Hematopoietic multipotent progenitor cell treated with erythropoietin and hydrocortisone succinate and interleukin-3 and kit ligand, for 6 days (in vitro differentiated cells): ENCODE measurements around the gene DCHS2.

Experiments used
- DNase-seq: peaks from one replicate; pipeline ENCODE4 v3.0.0-alpha.2; 2015

DCHS2 gene

DNA sequence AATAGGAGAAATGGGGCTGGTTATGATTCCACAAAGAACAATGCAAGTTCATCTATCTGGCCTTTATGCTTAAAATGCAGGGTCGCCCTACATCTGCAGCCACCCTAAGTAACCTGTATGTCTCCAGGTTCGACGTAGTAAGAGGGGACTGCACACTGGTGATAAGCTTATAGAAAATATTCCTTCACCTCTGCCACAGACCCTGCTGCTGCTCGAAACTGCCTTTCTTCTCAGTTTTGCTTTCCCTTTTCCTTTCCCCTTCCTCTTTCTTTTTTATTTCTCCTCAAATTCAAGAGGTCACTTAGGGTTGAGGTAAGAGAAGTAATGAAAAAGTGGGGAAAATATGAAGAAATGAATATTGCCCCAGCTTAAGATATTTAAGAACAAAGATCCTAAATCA is 123.5 kb downstream of the DCHS2 start:
- no peak for DNase-seq

DNA sequence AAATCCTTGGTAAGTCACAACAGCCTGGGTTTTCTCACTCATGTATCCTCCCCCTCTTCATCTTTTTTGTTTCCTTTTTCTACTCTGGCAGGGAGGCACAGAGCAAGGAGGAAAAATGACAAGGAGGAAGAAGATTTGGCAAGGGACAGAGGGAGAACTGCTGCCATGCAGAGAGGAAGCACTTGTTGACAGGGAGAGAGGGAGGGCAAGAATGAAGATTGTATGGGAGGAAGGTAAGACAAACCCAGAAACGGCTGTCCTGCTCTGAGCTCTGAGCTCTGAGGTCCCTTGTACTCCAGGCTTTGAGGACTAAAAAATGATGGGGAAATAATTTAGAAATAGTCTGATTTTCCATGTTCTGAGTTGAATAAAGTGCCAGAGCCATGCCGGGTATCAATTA is 123.9 kb downstream of the DCHS2 start:
- DNase-seq = no peak

DNA sequence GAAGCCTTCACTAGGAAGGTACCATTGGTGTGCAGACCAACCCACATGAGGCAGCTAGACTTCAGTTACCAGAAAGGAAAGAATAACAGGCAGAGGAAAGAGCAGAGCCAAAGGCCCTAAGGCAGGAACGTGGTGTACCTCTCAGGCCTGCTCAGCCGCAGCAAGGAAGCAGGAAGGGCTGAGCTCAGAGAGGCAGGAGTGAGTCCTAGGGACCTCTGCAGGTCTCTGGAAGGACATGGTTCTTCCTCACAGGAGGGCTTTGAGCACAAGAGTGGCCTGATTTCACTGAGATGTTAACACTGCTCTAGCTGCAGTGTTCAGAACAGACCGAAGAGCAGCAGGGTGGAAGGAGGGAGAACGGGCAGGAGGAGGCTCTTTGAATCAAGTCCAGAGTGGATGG is 124.6 kb downstream of the DCHS2 start:
- no peak for DNase-seq

DNA sequence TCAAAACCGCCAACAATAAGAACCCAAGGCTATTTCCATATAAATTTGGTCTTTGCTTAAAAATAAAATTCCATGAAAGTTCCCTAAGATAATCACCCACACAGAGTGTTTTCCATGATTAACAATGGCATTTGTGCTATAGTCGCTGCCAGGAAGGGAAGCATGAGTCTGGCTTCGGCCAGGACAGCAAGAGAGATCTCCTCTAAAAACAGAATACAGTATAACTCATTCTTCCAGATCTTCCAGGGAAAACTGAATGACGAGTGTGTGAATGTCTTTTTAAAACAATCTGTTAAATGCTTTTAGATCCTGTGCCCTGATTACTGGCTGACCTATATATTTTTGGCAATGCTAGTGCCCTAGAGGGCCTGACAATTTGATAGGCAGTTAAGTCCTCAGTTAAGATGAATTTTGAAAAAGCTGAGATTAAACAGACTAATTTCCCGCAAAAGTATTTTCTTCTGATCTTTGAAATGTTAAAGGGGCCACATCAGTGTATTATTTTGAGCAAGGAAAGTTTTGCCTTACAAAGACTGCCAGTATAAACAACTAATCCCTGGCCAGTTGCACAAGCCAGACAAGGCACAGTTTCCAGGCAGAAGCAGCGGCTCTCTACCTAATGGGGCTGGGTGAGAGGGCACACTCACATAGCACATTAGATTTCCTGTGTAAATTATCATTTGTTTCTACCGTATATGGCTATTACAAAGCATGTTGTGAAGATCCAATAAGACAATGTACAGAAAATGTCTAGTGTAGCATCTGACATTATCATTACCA is 127.3 kb downstream of the DCHS2 start:
- DNase-seq = no peak

DNA sequence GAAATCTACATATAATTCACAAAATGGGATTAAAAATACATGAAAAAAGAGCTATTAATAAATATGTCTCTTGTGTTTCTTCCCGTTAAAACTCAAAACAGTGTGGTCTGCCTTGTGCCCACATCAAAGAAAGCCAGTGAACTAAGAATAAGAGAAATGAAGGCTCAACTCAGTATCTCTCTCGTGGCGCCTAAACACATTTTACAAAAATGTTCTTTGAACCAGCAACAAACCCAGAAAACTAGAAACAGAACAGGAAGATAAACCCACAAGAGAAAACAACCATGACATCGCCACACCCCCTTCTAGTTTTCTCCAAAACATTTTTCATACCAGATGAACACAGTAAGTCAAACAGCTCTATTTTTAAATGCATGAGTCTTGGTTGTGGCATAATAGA is 130.1 kb downstream of the DCHS2 start:
- DNase-seq = no peak

DNA sequence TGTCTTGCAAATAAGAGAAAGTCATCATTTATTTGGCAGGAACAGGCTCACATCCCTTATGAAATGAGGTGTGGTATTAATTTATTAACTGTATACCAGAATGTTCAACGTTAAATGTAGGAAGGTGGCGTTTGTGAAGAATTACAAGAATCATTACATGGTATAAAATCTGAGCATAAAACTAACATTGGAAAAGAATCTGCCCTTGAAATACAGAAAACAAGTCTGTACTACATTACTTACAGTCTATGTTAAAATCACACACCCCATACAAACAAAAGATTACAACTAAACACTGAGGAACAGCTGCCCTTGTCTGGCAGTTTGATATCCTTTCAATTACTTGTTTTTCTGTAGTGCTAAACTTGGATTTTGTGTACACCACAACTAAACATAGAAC is 131.1 kb downstream of the DCHS2 start:
- DNase-seq = no peak

DNA sequence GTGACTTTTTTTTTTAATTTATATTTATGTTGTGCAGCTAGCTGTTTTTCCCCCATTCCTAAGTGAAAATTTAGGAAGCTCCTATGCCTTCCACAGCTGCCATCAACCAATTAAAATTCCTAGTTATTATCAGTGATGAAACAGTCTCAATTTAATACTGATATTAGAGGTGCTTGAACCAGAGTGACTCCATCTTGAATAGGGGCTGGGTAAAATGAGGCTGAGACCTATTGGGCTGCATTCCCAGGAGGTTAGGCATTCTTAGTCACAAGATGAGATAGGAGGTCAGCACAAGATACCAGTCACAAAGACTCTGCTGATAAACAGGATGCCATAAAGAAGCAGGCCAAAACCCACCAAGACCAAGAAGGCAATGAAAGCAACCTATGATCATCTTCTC is 136.7 kb downstream of the DCHS2 start:
- no peak for DNase-seq

DNA sequence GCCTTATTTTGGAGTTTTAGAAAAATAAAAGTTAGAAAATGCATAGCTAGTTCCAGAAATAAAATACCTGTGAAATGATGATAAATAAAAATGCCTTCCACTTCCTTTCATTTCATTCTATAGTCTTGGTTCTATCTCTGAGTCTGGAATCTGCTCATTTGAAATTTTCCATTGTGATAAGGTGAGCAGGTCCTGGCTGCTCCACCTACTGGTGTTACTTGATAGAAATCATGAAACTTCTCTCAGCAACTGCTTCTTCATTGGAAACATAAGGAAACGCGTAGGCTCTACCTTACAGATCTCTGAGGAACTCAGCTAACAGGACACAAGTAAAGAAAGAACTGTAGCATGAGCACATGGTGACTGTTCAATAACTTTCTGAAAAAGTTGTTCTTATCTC is 141.8 kb downstream of the DCHS2 start:
- peak; percentile 8 for DNase-seq

DNA sequence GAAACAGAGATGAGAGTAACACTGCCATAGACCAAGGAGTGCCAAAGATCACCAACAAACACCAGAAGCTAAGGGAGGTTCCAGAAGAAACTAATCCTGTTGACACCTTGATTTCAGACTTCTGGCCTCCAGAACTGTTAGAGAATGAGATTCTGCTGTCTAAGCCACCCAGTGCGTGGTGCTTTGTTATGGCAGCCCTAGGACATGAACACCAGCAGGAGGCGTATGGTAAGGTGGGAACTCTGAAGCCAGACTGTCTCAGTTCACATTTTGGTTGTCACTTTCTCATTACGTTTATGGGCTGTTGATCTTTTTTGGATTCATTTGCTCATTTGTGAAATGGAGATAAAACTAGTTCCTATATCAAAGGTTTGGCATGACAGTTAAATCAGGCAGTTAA is 142.9 kb downstream of the DCHS2 start:
- DNase-seq = no peak

DNA sequence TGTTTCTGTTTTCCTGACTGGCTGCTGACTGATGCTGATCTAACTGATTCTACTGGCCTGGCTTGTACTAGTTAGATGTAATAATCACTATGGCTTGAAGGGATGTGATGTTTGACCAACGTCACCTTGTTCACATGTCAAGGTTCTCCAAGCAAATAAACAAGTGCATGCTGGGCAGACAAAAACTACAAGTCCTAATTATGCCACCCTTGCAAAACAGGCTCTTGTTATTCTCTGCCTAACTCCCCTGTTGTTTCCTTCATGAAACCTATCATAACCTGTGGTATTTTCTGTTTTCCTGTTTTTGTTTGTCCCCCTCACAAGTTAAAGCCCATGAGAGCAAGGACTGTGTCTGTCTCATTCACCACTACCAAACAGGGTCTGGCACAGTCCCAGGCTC is 146.2 kb downstream of the DCHS2 start:
- no peak for DNase-seq

DNA sequence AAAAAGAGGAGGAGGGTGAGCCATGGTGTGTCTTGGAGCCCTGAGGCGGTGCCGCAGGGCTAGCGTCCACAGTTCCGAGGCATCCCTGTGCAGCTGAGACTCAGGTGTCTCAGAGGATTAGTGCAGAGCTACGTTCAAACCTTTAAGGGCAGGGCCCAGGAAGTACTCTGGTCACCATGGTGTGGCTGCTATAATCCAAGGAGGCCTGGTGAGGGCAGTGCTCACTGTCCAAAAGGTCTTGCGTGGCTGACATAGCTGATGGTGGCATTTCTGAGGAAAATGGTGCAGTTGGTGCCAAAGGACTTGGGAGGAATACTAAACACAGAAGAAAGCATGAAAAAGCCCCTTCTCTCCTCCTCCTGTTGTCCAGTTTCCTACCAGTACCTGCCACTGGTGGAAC is 146.9 kb downstream of the DCHS2 start:
- DNase-seq = peak; percentile 3

DNA sequence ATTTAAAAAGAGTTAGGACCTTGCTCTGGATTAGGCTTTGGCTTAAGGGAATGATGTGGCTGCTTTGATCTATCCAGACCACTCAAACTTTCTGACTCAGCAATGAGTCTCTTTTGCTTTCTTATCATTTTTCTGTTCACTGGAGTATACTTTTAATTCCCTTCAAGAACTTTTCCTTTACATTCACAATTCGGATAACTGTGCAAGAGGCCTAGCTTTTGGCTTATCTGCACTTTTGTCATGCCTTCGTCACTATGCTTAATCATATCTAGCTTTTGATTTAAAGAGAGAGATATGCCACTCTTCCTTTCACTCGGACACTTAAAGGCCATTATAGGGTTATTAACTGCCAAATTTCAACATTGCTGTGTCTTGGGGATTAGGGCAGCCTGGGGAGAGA is 147.9 kb downstream of the DCHS2 start:
- no peak for DNase-seq

DNA sequence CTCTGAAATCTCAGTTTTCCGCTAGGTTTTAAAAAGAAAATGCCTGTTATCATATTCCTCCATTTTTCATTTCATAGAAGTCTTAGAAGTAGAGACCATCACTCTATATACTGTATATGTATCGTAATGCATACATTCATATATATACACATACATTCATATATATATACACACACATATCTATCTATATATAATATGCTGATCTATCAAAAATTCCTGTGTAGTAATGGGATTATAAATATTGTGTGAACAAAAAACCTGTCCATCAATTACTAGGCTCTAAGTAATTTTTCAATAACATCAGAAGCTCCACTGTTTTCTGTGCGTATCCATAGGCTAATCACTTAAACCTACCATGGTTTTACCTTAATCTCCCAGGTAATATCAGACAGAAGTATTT is 150.2 kb downstream of the DCHS2 start:
- no peak for DNase-seq

DNA sequence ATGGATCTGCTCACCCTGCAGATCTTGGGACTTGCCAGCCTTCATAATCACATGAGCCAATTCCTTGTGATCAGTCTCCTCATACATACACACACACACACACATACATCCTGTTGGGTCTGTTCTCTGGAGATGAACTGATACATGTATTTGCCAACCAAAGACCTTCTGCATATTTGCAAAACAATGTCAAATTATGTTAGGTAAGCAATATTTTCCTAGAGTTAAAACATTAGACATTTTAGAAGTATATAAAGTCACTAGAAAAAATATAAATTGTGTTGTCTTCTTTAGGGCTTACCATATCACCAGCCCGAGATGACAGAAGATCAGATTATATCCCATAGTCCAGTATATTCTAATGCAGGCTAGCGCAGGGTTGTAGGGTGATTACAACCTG is 156.0 kb downstream of the DCHS2 start:
- no peak for DNase-seq

DNA sequence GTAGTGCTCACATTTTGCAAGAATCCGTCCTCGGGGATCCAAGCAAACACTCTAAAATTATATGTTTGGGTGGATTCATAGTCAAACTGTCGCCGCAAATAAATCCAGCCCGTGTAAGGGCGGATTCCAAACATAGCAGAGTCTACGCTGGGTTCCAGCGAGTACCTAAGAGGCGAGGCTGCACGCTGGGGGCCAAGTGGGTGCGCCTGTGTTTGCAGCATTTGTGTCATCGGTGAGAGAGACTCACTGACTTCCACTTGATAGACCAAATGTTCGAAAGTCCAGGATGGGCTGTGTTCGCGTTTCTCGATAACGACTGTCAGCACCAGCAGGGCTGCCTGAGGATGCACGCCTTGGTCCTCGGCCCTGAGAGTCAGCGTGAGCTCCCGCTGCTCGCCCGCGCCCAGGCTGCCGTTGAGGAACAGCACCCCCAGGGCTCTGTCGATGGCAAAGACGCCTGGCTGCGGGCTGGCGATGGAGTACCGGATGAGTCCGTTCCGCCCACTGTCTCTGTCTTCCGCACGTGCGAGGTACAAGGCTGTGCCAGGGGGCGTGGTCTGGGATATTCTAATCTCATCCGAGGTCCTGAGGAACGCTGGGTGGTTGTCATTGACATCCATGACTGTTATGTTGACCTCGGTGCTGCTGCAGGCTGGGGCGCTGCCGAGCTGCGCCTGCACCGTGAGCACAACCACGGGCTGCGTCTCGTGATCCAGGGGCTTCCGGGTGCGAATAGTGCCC is 158.7 kb downstream of the DCHS2 start:
- DNase-seq = peak; percentile 65

DNA sequence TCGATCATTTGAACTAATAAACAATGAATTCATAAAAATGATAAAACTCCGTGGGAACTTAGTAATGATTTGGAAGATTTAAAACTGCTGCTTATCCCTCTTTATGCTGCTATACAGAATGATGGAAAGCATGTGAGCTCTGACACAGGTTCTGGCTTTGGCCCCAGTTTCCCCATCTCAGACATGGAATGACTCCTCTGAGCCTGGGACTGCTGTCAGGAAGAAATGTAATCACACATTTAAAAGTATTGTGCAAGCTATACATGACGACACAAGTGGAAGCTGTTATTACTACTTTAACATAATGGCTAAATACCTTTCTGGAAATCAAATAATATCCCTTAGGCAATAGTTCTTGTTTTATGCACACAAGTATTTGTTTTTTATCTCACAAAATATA is 161.7 kb downstream of the DCHS2 start:
- DNase-seq = no peak

DNA sequence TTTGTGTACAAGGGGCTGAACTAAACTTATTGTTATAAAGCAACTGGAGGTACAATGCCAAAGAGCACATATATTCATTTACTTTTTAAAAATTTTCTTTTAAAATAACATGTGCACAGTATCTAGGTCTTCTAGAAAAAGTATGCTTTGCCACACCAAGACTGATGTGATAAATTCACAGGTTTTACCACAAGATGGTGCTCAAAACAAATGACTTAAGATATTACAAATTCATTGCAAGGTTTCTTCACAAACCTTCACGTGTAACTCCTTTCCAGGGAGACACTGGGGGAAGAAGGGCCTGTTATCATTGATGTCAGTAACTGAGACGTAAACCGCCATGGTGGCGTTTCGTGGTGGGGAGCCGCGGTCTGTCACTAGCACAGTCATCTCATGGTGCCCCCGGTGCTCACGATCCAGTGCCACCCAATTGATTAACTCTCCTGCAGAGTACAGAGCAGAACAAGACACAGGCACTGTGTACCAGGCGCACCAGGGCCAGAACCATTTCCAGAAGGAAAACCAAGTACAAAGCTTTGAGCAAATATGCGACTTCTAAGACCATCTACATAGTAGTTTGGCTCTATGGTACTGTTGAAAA is 162.2 kb downstream of the DCHS2 start:
- DNase-seq = peak; percentile 42

DNA sequence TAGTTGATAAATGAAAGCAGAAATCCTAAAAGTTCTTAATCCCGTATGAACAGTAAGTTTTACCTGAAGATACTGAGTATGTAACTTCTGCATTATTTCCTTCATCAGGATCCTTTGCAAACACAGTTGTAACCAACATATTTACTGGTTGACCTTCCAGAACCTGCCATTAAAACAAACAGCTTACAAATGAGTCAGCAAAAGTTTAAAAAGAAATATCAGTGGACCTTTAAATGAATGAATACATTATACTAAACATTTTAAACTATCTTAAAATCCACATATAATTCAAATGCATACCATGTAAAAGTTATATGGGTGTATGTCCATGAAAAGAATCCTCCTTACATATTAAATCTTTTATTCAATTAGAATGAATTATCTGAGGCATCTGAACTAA is 163.6 kb downstream of the DCHS2 start:
- DNase-seq = no peak

DNA sequence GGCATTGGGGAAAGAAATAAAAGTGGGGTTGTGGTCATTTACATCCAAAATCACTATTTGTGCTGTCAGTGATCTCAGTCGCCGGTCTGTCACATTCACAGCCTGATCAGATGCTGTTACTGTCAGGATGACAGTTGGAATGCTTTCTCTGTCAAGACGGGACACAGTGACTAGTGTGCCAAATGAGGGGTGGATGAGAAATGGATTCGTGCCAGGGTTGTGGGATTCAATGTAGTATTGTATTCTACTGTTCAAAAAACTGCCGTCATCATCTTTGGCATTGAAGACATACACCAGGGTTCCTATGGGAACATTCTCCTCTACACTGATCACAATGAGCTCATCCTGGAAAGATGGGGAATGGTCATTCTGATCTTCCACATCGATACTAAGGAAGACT is 171.1 kb downstream of the DCHS2 start:
- no peak for DNase-seq

DNA sequence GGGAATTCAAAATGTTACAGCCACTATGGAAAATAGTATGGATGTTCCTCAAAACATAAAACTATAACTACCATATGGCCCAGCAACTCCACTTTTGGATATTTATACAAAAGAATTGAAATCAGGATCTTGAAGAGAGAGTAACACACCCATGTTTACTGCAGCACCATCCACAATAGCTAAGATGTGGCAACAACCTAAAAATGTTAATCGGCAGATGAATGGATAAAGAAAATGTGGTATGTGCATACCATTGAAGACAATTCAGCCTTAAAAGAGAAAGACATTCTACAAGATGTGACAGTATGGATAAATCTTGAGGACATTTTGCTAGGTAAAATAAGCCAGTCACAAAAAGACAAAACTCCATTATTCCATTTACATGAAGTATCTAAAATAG is 171.9 kb downstream of the DCHS2 start:
- DNase-seq = no peak

DNA sequence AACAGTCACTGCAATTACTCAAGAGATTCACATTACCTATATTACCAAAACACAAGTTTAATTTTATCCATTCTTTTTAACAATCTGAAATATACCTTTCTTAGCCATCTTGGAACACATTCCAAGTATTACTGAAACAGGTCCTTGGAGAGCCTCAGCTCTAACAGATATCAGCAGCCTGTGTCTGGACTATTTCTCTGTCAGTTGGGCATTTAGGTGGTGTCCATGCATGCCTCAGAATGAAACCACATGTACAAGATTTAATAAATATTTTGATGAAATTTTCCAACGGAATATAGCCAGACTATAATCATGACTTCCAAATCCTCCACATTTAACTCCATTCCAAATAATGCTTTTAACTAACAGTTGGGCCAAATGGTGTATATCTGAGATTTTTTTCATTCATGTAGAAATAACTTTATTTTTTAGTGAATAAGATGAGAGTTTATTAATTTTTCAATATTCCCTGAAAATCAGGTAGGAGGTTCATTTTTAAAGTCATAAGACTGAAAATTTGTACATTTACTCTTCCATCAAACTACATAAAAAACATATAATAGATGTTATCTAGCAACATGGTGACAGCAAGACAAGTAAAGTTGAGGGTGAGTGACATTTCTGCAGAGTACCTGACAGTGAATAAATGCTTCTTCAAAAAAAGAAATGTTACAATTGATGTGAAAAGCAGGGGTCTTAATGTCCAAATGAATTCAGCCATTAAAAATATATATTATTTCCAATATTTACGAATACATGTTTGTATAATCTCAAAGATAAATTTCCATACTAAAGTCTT is 174.2 kb downstream of the DCHS2 start:
- no peak for DNase-seq

DNA sequence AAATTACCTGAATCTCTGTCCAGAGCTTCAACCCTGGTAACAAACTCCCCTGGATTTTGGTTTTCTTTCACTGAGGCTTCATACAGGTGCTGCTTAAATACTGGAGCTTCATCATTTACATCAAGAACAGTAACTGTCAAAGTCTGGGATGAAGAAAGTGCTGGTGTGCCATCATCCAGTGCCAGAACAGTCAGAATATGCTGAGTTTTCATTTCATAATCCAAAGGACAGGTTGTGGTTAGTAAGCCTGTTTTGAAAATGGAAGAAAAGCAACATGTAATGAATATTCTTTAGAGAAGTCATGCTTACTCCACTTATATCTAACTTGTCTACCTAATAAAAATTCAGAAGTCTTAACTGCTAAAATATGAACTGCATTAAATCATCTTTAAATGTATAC is 175.9 kb downstream of the DCHS2 start:
- DNase-seq = no peak

DNA sequence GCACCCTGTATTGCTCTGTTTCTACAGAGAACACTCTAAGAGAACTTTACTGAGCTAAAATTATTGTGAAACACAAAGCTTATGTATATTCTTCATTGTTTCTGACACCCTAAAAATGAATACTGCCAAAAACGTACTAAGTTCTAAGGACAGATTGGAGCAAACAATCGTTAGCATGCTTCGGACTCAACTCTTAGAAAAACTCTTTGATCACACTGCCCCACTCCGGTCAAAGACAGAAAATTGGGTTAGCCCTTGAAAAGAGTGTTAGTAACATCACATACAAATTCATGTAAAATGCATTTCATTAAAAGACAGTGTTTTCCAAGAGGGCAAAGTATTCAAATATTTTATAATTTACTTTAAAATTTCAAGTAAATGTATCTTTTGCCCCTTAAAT is 177.4 kb downstream of the DCHS2 start:
- DNase-seq = peak; percentile 3
